Testis (tissue), 3 donors: Measurements from ENCODE around the gene HDGFL3. TPM values are rescaled to one million over a fixed set of nuclear protein-coding genes. Genes with fewer than 3 reads are reported as not detected.
"Not testable (repeated sequence)": the region's sequence is repeated elsewhere in the genome, so short reads cannot be mapped to it uniquely, and the experiment has no call there.

Experiments used
- DNase-seq: peaks from one replicate; pipeline ENCODE4 v3.0.0-alpha.2; 2019
- H3K27ac ChIP-seq, 2 donors: fragments of 200-600 bp; sonication (generic); one replicate each; pipeline ENCODE4 v1.5.1; 2019
- H3K27me3 ChIP-seq: fragments of 200-600 bp; sonication (generic); one replicate; pipeline ENCODE4 v1.5.1; 2019
- H3K36me3 ChIP-seq: fragments of 200-600 bp; sonication (generic); one replicate; pipeline ENCODE4 v1.5.1; 2017; ENCODE audit warnings: low read depth; ENCODE audit errors: missing control alignments
- H3K4me1 ChIP-seq: fragments of 200-600 bp; sonication (generic); one replicate; pipeline ENCODE4 v1.5.1; 2019
- H3K4me3 ChIP-seq, 2 donors: fragments of 200-600 bp; sonication (generic); one replicate each; pipeline ENCODE4 v1.5.1; 2017 to 2019
- H3K9me3 ChIP-seq: fragments of 200-600 bp; sonication (generic); one replicate; pipeline ENCODE4 v1.5.1; 2017
- CTCF ChIP-seq, 3 experiments: fragments of 450-650 bp in 2 of 3; fragments of 200-600 bp in 1 of 3; sonication (generic) in 1 of 3; IDR thresholded peaks; one replicate each; pipeline ENCODE4 v1.5.1; 2016 to 2019; ENCODE audit warnings: antibody characterized with exemption in 3 of 3, mild to moderate bottlenecking in 2 of 3, moderate library complexity in 1 of 3
- POLR2A ChIP-seq: fragments of 450-650 bp; IDR thresholded peaks from one replicate; pipeline ENCODE4 v1.6.1; 2017; ENCODE audit warnings: antibody characterized with exemption, mild to moderate bottlenecking, moderate library complexity
- WGBS, 2 donors: methylation state at CpG; one replicate each; pipeline ENCODE4 v1.1.5; 2018; 5-methylcytosine and 5-hydroxymethylcytosine counted together
- intact Hi-C: fragments of 100-400 bp; cut with DNase I; formaldehyde crosslinking; loops from one replicate; pipeline ENCODE4 v1.15.1; 2023; ENCODE audit warnings: low total_unique reads
- polyA plus RNA-seq: library from polyadenylated mRNA; stranded (reverse); fragments of 350-450 nt; fragmentation: Illumina TruSeq; extraction: RNeasy Lipid Tissue Mini Kit (QIAGEN cat#74804); gene quantifications from one replicate; pipeline ENCODE4 v1.2.3, GENCODE V29; 2014; ENCODE audit warnings: low read depth, low replicate concordance; ENCODE audit not compliant: insufficient read depth
- total RNA-seq, 2 donors: library from RNA; depleted of rRNA; stranded (reverse); fragments of >200 nt; gene quantifications; one replicate each; pipeline ENCODE4 v1.2.3, GENCODE V29; 2016

The HDGFL3 gene
- total and polyA plus RNA-seq, 3 donors from 2014 or later = 87.1 to 130 (median 94.6) TPM

- Histone ChIP-seq H3K27me3 (no peaks in the 10 kb centered on the region), H3K9me3 (no peaks in the 10 kb centered on the region), H3K4me3 (no peak overlapping the region), H3K4me1 (peaks cover 15% of the 10 kb centered on the region), H3K36me3 (no peaks in the 10 kb centered on the region), H3K27ac (peak overlapping the region in 1 of 2 donors; percentile 8)
- no peak for TF ChIP-seq POLR2A
- no peak for TF ChIP-seq CTCF (IDR thresholded peaks at IDR 0.05)
- intact Hi-C loops = no loop called here
- 92 to 96% methylated on average over 1 of the region's 1 CpG for WGBS, 2 donors
- no peak for DNase-seq
These were observed 32.7 kb downstream of the HDGFL3 start for GRCh38 chr15:83174891-83175290.

GRCh38 chr15:83170474-83171165 lies 37.0 kb downstream of the HDGFL3 start:
- DNase-seq = no peak
- intact Hi-C loops = no loop called here
- Histone ChIP-seq H3K27me3 (no peaks in the 10 kb centered on the region), H3K36me3 (no peaks in the 10 kb centered on the region), H3K27ac (no peak overlapping the region), H3K4me3 (no peak overlapping the region), H3K4me1 (peaks cover 5% of the 10 kb centered on the region), H3K9me3 (no peaks in the 10 kb centered on the region)
- 86 to 87% methylated on average over 4 of the region's 4 CpGs for WGBS, 2 donors
- TF ChIP-seq POLR2A (no peak), CTCF (IDR thresholded peaks at IDR 0.05) (no peak)

GRCh38 chr15:83169576-83169975 lies 38.0 kb downstream of the HDGFL3 start:
- DNase-seq, H3K9me3 ChIP-seq, H3K27ac ChIP-seq, intact Hi-C loops, H3K4me3 ChIP-seq, H3K4me1 ChIP-seq, H3K36me3 ChIP-seq, H3K27me3 ChIP-seq: not testable (repeated sequence)
- WGBS, 2 donors = 91 to 94% methylated on average over 5 of the region's 5 CpGs

GRCh38 chr15:83166830-83167229 lies 40.8 kb downstream of the HDGFL3 start:
- intact Hi-C loops = no loop called here
- Histone ChIP-seq H3K27me3 (no peaks in the 10 kb centered on the region), H3K9me3 (no peaks in the 10 kb centered on the region), H3K27ac (no peak overlapping the region), H3K4me1 (peaks cover 9% of the 10 kb centered on the region), H3K36me3 (no peaks in the 10 kb centered on the region), H3K4me3 (no peak overlapping the region)
- no peak for TF ChIP-seq POLR2A
- TF ChIP-seq CTCF (IDR thresholded peaks at IDR 0.05) = no peak
- no peak for DNase-seq
- 90 to 95% methylated on average over 2 of the region's 2 CpGs for WGBS, 2 donors

- WGBS, 2 donors = 64 to 80% methylated on average over 3 of the region's 3 CpGs
- TF ChIP-seq POLR2A (no peak), CTCF (IDR thresholded peaks at IDR 0.05) (no peak)
These were observed 41.4 kb downstream of the HDGFL3 start for GRCh38 chr15:83166218-83166617.

More at GRCh38 chr15:83166218-83166617, 41.4 kb downstream of the HDGFL3 start:
- H3K4me1 ChIP-seq = peaks cover 9% of the 10 kb centered on the region
- H3K27ac ChIP-seq = no peak overlapping the region
- intact Hi-C loops = no loop called here
- no peak overlapping the region for H3K4me3 ChIP-seq
- H3K27me3 ChIP-seq = no peaks in the 10 kb centered on the region
- DNase-seq = no peak
- H3K9me3 ChIP-seq = no peaks in the 10 kb centered on the region
- no peaks in the 10 kb centered on the region for H3K36me3 ChIP-seq
